Thyroid gland (tissue), 4 donors: Measurements from ENCODE around the gene GLG1. TPM values are rescaled to one million over a fixed set of nuclear protein-coding genes. Genes with fewer than 3 reads are reported as not detected.

Source experiments
- DNase-seq, 2 donors: peaks; one replicate each; pipeline ENCODE4 v3.0.0-alpha.2; 2019
- H3K27ac ChIP-seq, 3 donors: fragments of 200-600 bp; sonication (generic); 1 replicate in 2 of 3; 2 replicates in 1 of 3; pipeline ENCODE4 v1.5.1; 2016 to 2019; ENCODE audit warnings: mild to moderate bottlenecking in 1 of 3, moderate library complexity in 1 of 3
- H3K27me3 ChIP-seq: fragments of 200-600 bp; sonication (generic); one replicate; pipeline ENCODE4 v1.5.1; 2019
- H3K36me3 ChIP-seq, 2 donors: fragments of 200-600 bp; sonication (generic); one replicate each; pipeline ENCODE4 v1.5.1; 2016 to 2019
- H3K4me1 ChIP-seq, 2 donors: fragments of 200-600 bp; sonication (generic); one replicate each; pipeline ENCODE4 v1.5.1; 2017 to 2019
- H3K4me3 ChIP-seq, 3 donors: fragments of 200-600 bp; sonication (generic); replicated peaks in 1 of 3; 1 replicate in 2 of 3; 2 replicates in 1 of 3; pipeline ENCODE4 v1.5.1; 2016; ENCODE audit warnings: mild to moderate bottlenecking in 1 of 3
- H3K9me3 ChIP-seq: fragments of 200-600 bp; sonication (generic); one replicate; pipeline ENCODE4 v1.5.1; 2017
- POLR2A ChIP-seq, 2 donors: fragments of 450-650 bp; IDR thresholded peaks; one replicate each; pipeline ENCODE4 v1.6.1; 2017; ENCODE audit warnings: antibody characterized with exemption in 2 of 2, mild to moderate bottlenecking in 2 of 2, moderate library complexity in 1 of 2
- WGBS, 2 donors: methylation state at CpG; one replicate each; pipeline ENCODE4 v1.1.5; 2017; 5-methylcytosine and 5-hydroxymethylcytosine counted together
- intact Hi-C: fragments of 100-400 bp; cut with DNase I; formaldehyde crosslinking; loops from one replicate; pipeline ENCODE4 v1.15.1; 2023
- total RNA-seq, 4 donors: library from RNA; depleted of rRNA; stranded (reverse); fragments of >200 nt; gene quantifications; one replicate each; pipeline ENCODE4 v1.2.3, GENCODE V29; 2016
- TF ChIP-seq, protein P1 (sequence below), 6 experiments: fragments of 200-600 bp in 3 of 6; fragments of 450-650 bp in 3 of 6; sonication (generic) in 3 of 6; IDR thresholded peaks; one replicate each; pipeline ENCODE4 v1.5.1; 2016 to 2019; ENCODE audit warnings: antibody characterized with exemption in 6 of 6, mild to moderate bottlenecking in 2 of 6, inconsistent platforms in 1 of 6, moderate library complexity in 1 of 6

The GLG1 gene
- total RNA-seq, 4 donors from 2014 or later: 127 to 182 (median 151) TPM

DNA sequence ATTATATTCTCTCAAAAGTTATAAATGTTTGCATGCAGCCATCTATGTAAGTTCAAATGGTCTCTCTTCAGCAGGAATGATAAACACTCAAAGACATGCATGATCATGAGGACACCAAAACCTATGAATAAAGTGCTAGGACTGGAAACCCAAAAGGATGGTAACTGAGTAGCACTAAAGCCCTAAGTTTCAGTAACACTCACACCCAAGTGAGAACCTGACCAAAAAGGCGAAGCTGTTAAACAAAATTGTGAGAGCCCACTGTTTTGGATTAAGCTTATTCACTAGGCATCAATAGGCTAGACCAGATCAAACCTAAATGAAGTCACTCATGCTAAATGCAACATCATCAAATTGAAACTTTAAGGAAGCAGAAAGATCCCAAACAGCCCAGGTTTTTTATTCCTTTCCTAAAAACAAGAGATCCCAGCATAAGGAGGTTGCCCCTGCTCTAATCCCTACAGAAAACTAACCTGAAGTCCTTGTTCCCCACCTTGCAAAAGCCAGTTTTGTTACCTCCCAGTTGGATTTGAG, 42.4 kb downstream of the GLG1 start:
- DNase-seq: no peak
- Histone ChIP-seq H3K9me3 (no peaks in the 10 kb centered on the region), H3K27me3 (no peaks in the 10 kb centered on the region), H3K4me1 (peaks cover 4 to 32% of the 10 kb centered on the region in 2 donors), H3K4me3 (no peak overlapping the region), H3K27ac (no peak overlapping the region), H3K36me3 (no peaks in the 10 kb centered on the region)
- intact Hi-C loops: no loop called here
- WGBS, 2 donors: 89 to 95% methylated on average over 1 of the region's 1 CpG
- TF ChIP-seq, protein P1, sequence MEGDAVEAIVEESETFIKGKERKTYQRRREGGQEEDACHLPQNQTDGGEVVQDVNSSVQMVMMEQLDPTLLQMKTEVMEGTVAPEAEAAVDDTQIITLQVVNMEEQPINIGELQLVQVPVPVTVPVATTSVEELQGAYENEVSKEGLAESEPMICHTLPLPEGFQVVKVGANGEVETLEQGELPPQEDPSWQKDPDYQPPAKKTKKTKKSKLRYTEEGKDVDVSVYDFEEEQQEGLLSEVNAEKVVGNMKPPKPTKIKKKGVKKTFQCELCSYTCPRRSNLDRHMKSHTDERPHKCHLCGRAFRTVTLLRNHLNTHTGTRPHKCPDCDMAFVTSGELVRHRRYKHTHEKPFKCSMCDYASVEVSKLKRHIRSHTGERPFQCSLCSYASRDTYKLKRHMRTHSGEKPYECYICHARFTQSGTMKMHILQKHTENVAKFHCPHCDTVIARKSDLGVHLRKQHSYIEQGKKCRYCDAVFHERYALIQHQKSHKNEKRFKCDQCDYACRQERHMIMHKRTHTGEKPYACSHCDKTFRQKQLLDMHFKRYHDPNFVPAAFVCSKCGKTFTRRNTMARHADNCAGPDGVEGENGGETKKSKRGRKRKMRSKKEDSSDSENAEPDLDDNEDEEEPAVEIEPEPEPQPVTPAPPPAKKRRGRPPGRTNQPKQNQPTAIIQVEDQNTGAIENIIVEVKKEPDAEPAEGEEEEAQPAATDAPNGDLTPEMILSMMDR (IDR thresholded peaks at IDR 0.05): no peak
- no peak for TF ChIP-seq POLR2A (IDR thresholded peaks at IDR 0.05)

DNA sequence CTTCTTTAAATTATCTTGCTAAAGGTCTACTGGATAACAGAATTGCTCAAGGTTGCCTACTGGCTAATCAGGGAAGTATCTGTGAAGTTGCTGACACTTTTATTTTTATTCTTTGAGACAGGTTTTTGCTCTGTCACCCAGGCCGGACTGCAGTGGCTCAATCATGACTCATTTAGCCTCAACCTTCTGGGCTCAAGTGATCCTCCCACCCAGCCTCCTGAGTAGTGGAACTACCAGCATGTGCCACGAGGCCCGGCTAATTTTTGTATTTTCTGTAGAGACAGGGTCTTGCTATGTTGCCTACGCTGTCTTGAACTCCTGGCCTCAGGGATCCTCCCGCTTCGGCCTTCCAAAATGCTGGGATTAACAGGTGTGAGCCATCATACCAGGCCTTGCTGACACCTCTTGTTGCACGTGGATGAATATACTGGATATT, 43.1 kb downstream of the GLG1 start:
- WGBS, 2 donors: 92 to 98% methylated on average over 7 of the region's 7 CpGs
- TF ChIP-seq, protein P1 (IDR thresholded peaks at IDR 0.05): no peak
- TF ChIP-seq POLR2A (IDR thresholded peaks at IDR 0.05): no peak
- H3K27ac ChIP-seq: no peak overlapping the region
- no peaks in the 10 kb centered on the region for H3K36me3 ChIP-seq
- H3K9me3 ChIP-seq: no peaks in the 10 kb centered on the region
- H3K4me1 ChIP-seq: peaks cover 4 to 32% of the 10 kb centered on the region in 2 donors
- no peaks in the 10 kb centered on the region for H3K27me3 ChIP-seq
- intact Hi-C loops: no loop called here
- no peak overlapping the region for H3K4me3 ChIP-seq
- DNase-seq: no peak

DNA sequence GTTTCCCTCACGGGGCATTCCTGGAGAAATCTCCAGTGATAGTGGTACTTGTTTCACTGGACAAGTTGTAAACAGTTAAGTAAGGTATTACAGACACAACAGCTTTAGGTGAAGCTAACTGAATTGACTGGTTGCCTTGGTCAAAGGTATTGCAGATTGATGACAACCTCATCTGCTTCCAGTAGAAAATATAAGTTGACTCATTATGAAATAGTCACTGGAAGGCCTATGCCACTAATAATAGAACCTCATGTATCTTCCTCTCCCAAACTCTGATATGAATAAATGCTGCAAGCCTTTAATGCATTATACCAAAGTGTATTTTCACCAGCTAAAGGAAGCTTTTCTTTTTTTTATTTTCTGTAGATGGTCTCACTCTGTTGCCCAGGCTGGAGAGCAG, 44.8 kb downstream of the GLG1 start:
- H3K4me3 ChIP-seq: no peak overlapping the region
- H3K4me1 ChIP-seq: peaks cover 4 to 32% of the 10 kb centered on the region in 2 donors
- DNase-seq: no peak
- WGBS, 2 donors: 90% methylated on average over 1 of the region's 1 CpG
- TF ChIP-seq, protein P1 (IDR thresholded peaks at IDR 0.05): no peak
- TF ChIP-seq POLR2A (IDR thresholded peaks at IDR 0.05): no peak
- intact Hi-C loops: no loop called here
- no peaks in the 10 kb centered on the region for H3K9me3 ChIP-seq
- H3K27me3 ChIP-seq: no peaks in the 10 kb centered on the region
- no peaks in the 10 kb centered on the region for H3K36me3 ChIP-seq
- no peak overlapping the region for H3K27ac ChIP-seq

DNA sequence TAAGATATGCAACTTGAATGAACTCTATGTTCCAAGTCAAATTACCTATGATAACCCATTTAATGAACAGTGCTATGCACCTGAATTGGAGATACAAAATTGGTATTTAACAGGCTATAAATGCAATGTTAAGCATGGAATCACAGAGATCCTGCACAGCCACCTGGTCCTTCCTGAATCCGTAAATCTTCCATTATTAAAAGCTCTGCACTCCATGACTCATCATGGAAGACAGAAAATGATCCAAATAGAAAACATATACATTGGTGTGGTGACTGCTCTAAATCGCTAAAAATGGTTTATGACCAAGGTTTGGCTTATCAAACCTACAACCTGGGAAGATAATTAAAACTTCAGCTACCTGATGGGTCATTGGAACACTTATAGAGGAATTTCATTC, 45.3 kb downstream of the GLG1 start:
- no peak overlapping the region for H3K27ac ChIP-seq
- no peak for DNase-seq
- H3K4me3 ChIP-seq: no peak overlapping the region
- H3K4me1 ChIP-seq: peaks cover 4 to 32% of the 10 kb centered on the region in 2 donors
- no peaks in the 10 kb centered on the region for H3K27me3 ChIP-seq
- no peaks in the 10 kb centered on the region for H3K9me3 ChIP-seq
- no peaks in the 10 kb centered on the region for H3K36me3 ChIP-seq
- intact Hi-C loops: no loop called here
- WGBS, 2 donors: 91 to 95% methylated on average over 2 of the region's 2 CpGs
- TF ChIP-seq, protein P1 (IDR thresholded peaks at IDR 0.05): no peak

DNA sequence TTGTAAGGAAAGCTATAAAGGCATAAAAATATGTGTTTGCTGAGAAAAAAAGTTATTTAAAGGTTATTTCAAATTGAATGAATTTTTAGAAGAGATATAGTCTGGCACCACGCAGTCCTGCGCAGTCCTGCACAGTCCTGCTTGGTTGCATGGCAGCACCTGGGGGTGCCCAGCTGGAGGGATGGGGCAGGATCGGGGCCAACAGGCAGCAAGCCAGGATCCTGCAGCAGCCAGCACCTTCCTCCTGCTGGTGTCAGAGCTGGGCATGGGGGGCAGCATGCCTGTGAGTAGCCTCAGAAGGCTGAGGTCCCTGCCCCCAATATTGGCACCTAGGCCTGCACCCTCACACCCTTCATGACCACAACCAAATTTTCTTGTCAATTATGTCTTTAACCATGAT, 46.0 kb downstream of the GLG1 start:
- Histone ChIP-seq H3K4me3 (no peak overlapping the region), H3K9me3 (no peaks in the 10 kb centered on the region), H3K4me1 (peaks cover 4 to 26% of the 10 kb centered on the region in 2 donors), H3K27ac (no peak overlapping the region), H3K27me3 (no peaks in the 10 kb centered on the region), H3K36me3 (no peaks in the 10 kb centered on the region)
- 68 to 77% methylated on average over 3 of the region's 3 CpGs for WGBS, 2 donors
- TF ChIP-seq POLR2A (IDR thresholded peaks at IDR 0.05): no peak
- TF ChIP-seq, protein P1 (IDR thresholded peaks at IDR 0.05): no peak
- peak in 1 of 2 donors; percentile 29 for DNase-seq
- intact Hi-C loops: no loop called here
